ENCODE measurements around the gene SLC4A1AP. TPM values are rescaled to one million over a fixed set of nuclear protein-coding genes. Genes with fewer than 3 reads are reported as not detected.

The SLC4A1AP gene
- total RNA-seq, 1 experiment from 2014 or later: 33.8 TPM

GRCh38 chr2:27741673-27742072 is 78.0 kb downstream of the SLC4A1AP start:
- Mint-ChIP-seq H3K4me1 (ENCODE audit: low read depth, unreplicated experiment) (peaks cover 30% of the 10 kb centered on the region), H3K4me3 (ENCODE audit: unreplicated experiment) (no peak overlapping the region), H3K36me3 (ENCODE audit: insufficient read depth, unreplicated experiment) (no peaks in the 10 kb centered on the region), H3K9me3 (ENCODE audit: unreplicated experiment) (peaks cover 11% of the 10 kb centered on the region), H3K27me3 (ENCODE audit: insufficient read depth, unreplicated experiment) (no peaks in the 10 kb centered on the region), H3K27ac (ENCODE audit: unreplicated experiment) (no peak overlapping the region)
- DNase-seq: no peak
- Histone ChIP-seq H3K27me3 (replicated peaks; ENCODE audit: control insufficient read depth, insufficient read depth, low read length) (no peaks in the 10 kb centered on the region; the same call in 1 of the 2 replicates), H3K4me1 (peaks cover 34% of the 10 kb centered on the region), H3K9me3 (peaks cover 5% of the 10 kb centered on the region; the same call in 1 of the 2 replicates), H3K36me3 (ENCODE audit: control insufficient read depth, insufficient read depth, low read length) (no peaks in the 10 kb centered on the region), H3K4me3 (ENCODE audit: low read depth, low read length) (no peak overlapping the region)
- POLR2A ChIA-PET: interaction anchor here (1.0 kb wide), 1 partner anchor 11 kb away, joined by 3 read pairs; no protein-coding TSS in a partner anchor
- no peak for TF ChIP-seq CTCF (IDR thresholded peaks at IDR 0.05; ENCODE audit: insufficient read depth in 1 of 2, low read depth in 1 of 2, low read length in 1 of 2, severe bottlenecking in 1 of 2, unreplicated experiment in 1 of 2)
- intact Hi-C loops (cut with micrococcal nuclease; ENCODE audit: unreplicated experiment): no loop called here
- BruUV-seq (replicated peaks): no TSS peak
- CTCF ChIA-PET: interaction anchor here (0.8 kb wide), 1 partner anchor 18 kb away, joined by 3 read pairs; no protein-coding TSS in a partner anchor

- no peak overlapping the region for H3K27ac Mint-ChIP-seq (ENCODE audit: unreplicated experiment)
- intact Hi-C loops (cut with micrococcal nuclease; ENCODE audit: unreplicated experiment): no loop called here
- no TSS peak for BruUV-seq (replicated peaks)
- Histone ChIP-seq H3K4me3 (ENCODE audit: low read depth, low read length) (no peak overlapping the region), H3K9me3 (peaks cover 5% of the 10 kb centered on the region; the same call in 1 of the 2 replicates), H3K27me3 (replicated peaks; ENCODE audit: control insufficient read depth, insufficient read depth, low read length) (no peaks in the 10 kb centered on the region; the same call in 1 of the 2 replicates), H3K4me1 (peaks cover 25% of the 10 kb centered on the region), H3K36me3 (ENCODE audit: control insufficient read depth, insufficient read depth, low read length) (no peaks in the 10 kb centered on the region)
- H3K27me3 Mint-ChIP-seq (ENCODE audit: insufficient read depth, unreplicated experiment): no peaks in the 10 kb centered on the region
- H3K36me3 Mint-ChIP-seq (ENCODE audit: insufficient read depth, unreplicated experiment): no peaks in the 10 kb centered on the region
- peaks cover 11% of the 10 kb centered on the region for H3K9me3 Mint-ChIP-seq (ENCODE audit: unreplicated experiment)
- H3K4me3 Mint-ChIP-seq (ENCODE audit: unreplicated experiment): no peak overlapping the region
- ChIA-PET POLR2A (no interaction called here), CTCF (no interaction called here)
- peaks cover 21% of the 10 kb centered on the region for H3K4me1 Mint-ChIP-seq (ENCODE audit: low read depth, unreplicated experiment)
- DNase-seq: no peak
- no peak for TF ChIP-seq CTCF (IDR thresholded peaks at IDR 0.05; ENCODE audit: insufficient read depth in 1 of 2, low read depth in 1 of 2, low read length in 1 of 2, severe bottlenecking in 1 of 2, unreplicated experiment in 1 of 2)
Measured at GRCh38 chr2:27742571-27742970, 78.9 kb downstream of the SLC4A1AP start.

Other genes starting within 250 kb of the SLC4A1AP start
- gene NRBP1, start 235.3 kb upstream of the SLC4A1AP start, total RNA-seq (2022): 148 and 169 TPM in 2 replicates
- 47.8 and 53.9 TPM in 2 replicates for gene KRTCAP3, start 221.5 kb upstream of the SLC4A1AP start, total RNA-seq (2022)
- 17.2 and 21.9 TPM in 2 replicates for gene IFT172, start 174.1 kb upstream of the SLC4A1AP start, total RNA-seq (2022)
- 2.4 and 2.5 TPM in 2 replicates for gene FNDC4, start 168.7 kb upstream of the SLC4A1AP start, total RNA-seq (2022)
- gene GCKR, start 167.1 kb upstream of the SLC4A1AP start, total RNA-seq (2022): 0.65 TPM in 1 of 2 replicates, not detected in the other
- 33.9 and 38.9 TPM in 2 replicates for gene ZNF512, start 80.8 kb upstream of the SLC4A1AP start, total RNA-seq (2022)
- 3.9 and 4.7 TPM in 2 replicates for gene CCDC121, start 34.9 kb upstream of the SLC4A1AP start, total RNA-seq (2022)
- 45.9 and 60.9 TPM in 2 replicates for gene GPN1, start 34.8 kb upstream of the SLC4A1AP start, total RNA-seq (2022)
- 42.4 and 43.5 TPM in 2 replicates for gene SUPT7L, start 275 bp upstream of the SLC4A1AP start, total RNA-seq (2022)
- gene MRPL33, start 107.8 kb downstream of the SLC4A1AP start, total RNA-seq (2022): 84.9 and 89.5 TPM in 2 replicates
- 7.1 and 7.4 TPM in 2 replicates for gene RBKS, start 226.5 kb downstream of the SLC4A1AP start, total RNA-seq (2022)
- gene BABAM2, start 226.8 kb downstream of the SLC4A1AP start, total RNA-seq (2022): 50.7 and 57.3 TPM in 2 replicates

Measured in Caco-2 (cell line).